Stomach (tissue), 9 donors: ENCODE results near the gene MCM7. TPM values are rescaled to one million over a fixed set of nuclear protein-coding genes. Genes with fewer than 3 reads are reported as not detected.

Experiments used
- DNase-seq, 2 donors: peaks; one replicate each; pipeline versions ENCODE4 v3.0.0 to v3.0.0-alpha.2; 2013 to 2019
- H3K27ac ChIP-seq, 5 donors: fragments of 200-600 bp in 4 of 5; sonication (generic) in 4 of 5; one replicate each; pipeline ENCODE4 v1.5.1; 2013 to 2019; ENCODE audit warnings: mild to moderate bottlenecking in 1 of 5, moderate library complexity in 1 of 5
- H3K27me3 ChIP-seq, 3 donors: fragments of 200-600 bp; sonication (generic); one replicate each; pipeline ENCODE4 v1.5.1; 2017 to 2019; ENCODE audit warnings: mixed run types in 1 of 3
- H3K36me3 ChIP-seq, 4 donors: fragments of 200-600 bp; sonication (generic); 1 replicate in 3 of 4; 2 replicates in 1 of 4; pipeline ENCODE4 v1.5.1; 2016 to 2019
- H3K4me1 ChIP-seq, 4 donors: fragments of 200-600 bp; sonication (generic); one replicate each; pipeline ENCODE4 v1.5.1; 2016 to 2019
- H3K4me3 ChIP-seq, 4 donors: fragments of 200-600 bp; sonication (generic) in 3 of 4; one replicate each; pipeline ENCODE4 v1.5.1; 2016 to 2019; ENCODE audit warnings: mild to moderate bottlenecking in 1 of 4
- H3K9me3 ChIP-seq, 4 donors: fragments of 200-600 bp; sonication (generic); one replicate each; pipeline ENCODE4 v1.5.1; 2016 to 2019
- CTCF ChIP-seq, 7 experiments: fragments of 450-650 bp in 4 of 7; fragments of 200-600 bp in 3 of 7; sonication (generic) in 3 of 7; IDR thresholded peaks; one replicate each; pipeline ENCODE4 v1.5.1; 2016 to 2019; ENCODE audit warnings: antibody characterized with exemption in 7 of 7, control low read depth in 2 of 7, mild to moderate bottlenecking in 1 of 7
- EP300 ChIP-seq: sonication (generic); formaldehyde crosslinking; IDR thresholded peaks from one replicate; pipeline ENCODE4 v1.6.1; 2017; ENCODE audit warnings: antibody characterized with exemption
- POLR2A ChIP-seq, 4 donors: fragments of 450-650 bp; IDR thresholded peaks; one replicate each; pipeline ENCODE4 v1.6.1; 2016; ENCODE audit warnings: antibody characterized with exemption in 4 of 4, control low read depth in 2 of 4, mild to moderate bottlenecking in 1 of 4, moderate library complexity in 1 of 4
- POLR2AphosphoS5 ChIP-seq, 3 donors: sonication (generic); formaldehyde crosslinking; IDR thresholded peaks; one replicate each; pipeline ENCODE4 v1.6.1; 2016; ENCODE audit warnings: antibody characterized with exemption in 3 of 3
- WGBS, 5 donors: extraction: QIAGEN DNeasy Blood & Tissue Kit in 3 of 5; methylation state at CpG; one replicate each; pipeline versions ENCODE4 v1.1.5 to v1.1.7; 2013 to 2018; 5-methylcytosine and 5-hydroxymethylcytosine counted together
- intact Hi-C: fragments of 100-400 bp; cut with DNase I; formaldehyde crosslinking; loops from one replicate; pipeline ENCODE4 v1.15.1; 2023; ENCODE audit warnings: low total_unique reads
- polyA plus RNA-seq, 3 donors: library from polyadenylated mRNA; stranded (reverse); fragments of 200-250 nt; gene quantifications; one replicate each; pipeline ENCODE4 v1.2.3, GENCODE V29; 2013
- total RNA-seq, 5 donors: library from RNA; depleted of rRNA; stranded (reverse); fragments of >200 nt; gene quantifications; one replicate each; pipeline versions ENCODE4 v1.1.0 to v1.2.3, GENCODE V29; 2014 to 2016
- donor health status: healthy with polysubstance abuse.
- donor health status: Bipolar disorder and iron deficiency.
- donor health status: healthy.

MCM7 gene
- total and polyA plus RNA-seq, 8 donors = 39.6 to 104 (median 50.5) TPM

- H3K4me1 ChIP-seq = peaks cover 6 to 29% (median 16%) of the 10 kb centered on the region in 4 donors
- WGBS, 5 donors = 91 to 96% (median 96%) methylated on average over 7 of the region's 7 CpGs
- H3K4me3 ChIP-seq = no peak overlapping the region
- TF ChIP-seq EP300 = no peak
- no peak for TF ChIP-seq CTCF (IDR thresholded peaks at IDR 0.05)
- no peak for TF ChIP-seq POLR2A (IDR thresholded peaks at IDR 0.05)
- TF ChIP-seq POLR2AphosphoS5 (IDR thresholded peaks at IDR 0.05) = no peak
- no peak for DNase-seq
- intact Hi-C loops = no loop called here
- peaks cover 14 to 35% (median 31%) of the 10 kb centered on the region in 4 donors for H3K9me3 ChIP-seq
- H3K27ac ChIP-seq = no peak overlapping the region
- no peaks in the 10 kb centered on the region for H3K27me3 ChIP-seq
- H3K36me3 ChIP-seq = peaks cover 73 to 99% (median 98%) of the 10 kb centered on the region in 4 donors
These were observed 26.4 kb downstream of the MCM7 start for GRCh38 chr7:100074841-100075240.

GRCh38 chr7:100072462-100072861, 28.7 kb downstream of the MCM7 start:
- Histone ChIP-seq H3K36me3 (peaks cover 75 to 100% (median 99%) of the 10 kb centered on the region in 4 donors), H3K27me3 (no peaks in the 10 kb centered on the region), H3K27ac (no peak overlapping the region), H3K4me1 (peaks cover 0 to 6% (median 0%) of the 10 kb centered on the region in 4 donors), H3K9me3 (peaks cover 14 to 37% (median 32%) of the 10 kb centered on the region in 4 donors), H3K4me3 (no peak overlapping the region)
- DNase-seq = no peak
- no peak for TF ChIP-seq POLR2A (IDR thresholded peaks at IDR 0.05)
- no peak for TF ChIP-seq POLR2AphosphoS5 (IDR thresholded peaks at IDR 0.05)
- TF ChIP-seq CTCF (IDR thresholded peaks at IDR 0.05) = no peak
- TF ChIP-seq EP300 = no peak
- WGBS, 5 donors = 92 to 99% (median 98%) methylated on average over 10 of the region's 10 CpGs
- intact Hi-C loops = no loop called here

GRCh38 chr7:100071018-100071723, 30.0 kb downstream of the MCM7 start:
- no peak overlapping the region for H3K27ac ChIP-seq
- intact Hi-C loops = no loop called here
- peaks cover under 1 to 6% (median 2%) of the 10 kb centered on the region in 4 donors for H3K4me1 ChIP-seq
- no peak for DNase-seq
- H3K4me3 ChIP-seq = no peak overlapping the region
- 96 to 99% (median 98%) methylated on average over 11 of the region's 11 CpGs for WGBS, 5 donors
- no peaks in the 10 kb centered on the region for H3K27me3 ChIP-seq
- H3K9me3 ChIP-seq = peaks cover 14 to 37% (median 32%) of the 10 kb centered on the region in 4 donors
- peaks cover 62 to 96% (median 95%) of the 10 kb centered on the region in 4 donors for H3K36me3 ChIP-seq
- TF ChIP-seq EP300 (no peak), POLR2A (IDR thresholded peaks at IDR 0.05) (no peak), POLR2AphosphoS5 (IDR thresholded peaks at IDR 0.05) (no peak), CTCF (IDR thresholded peaks at IDR 0.05) (no peak)

- WGBS, 5 donors = 91 to 99% (median 97%) methylated on average over 5 of the region's 5 CpGs
- Histone ChIP-seq H3K9me3 (peaks cover 14 to 37% (median 32%) of the 10 kb centered on the region in 4 donors), H3K4me1 (peaks cover 11 to 17% (median 13%) of the 10 kb centered on the region in 4 donors), H3K36me3 (peaks cover 53 to 94% (median 88%) of the 10 kb centered on the region in 4 donors), H3K27me3 (no peaks in the 10 kb centered on the region), H3K27ac (no peak overlapping the region), H3K4me3 (no peak overlapping the region)
- no peak for DNase-seq
- intact Hi-C loops = no loop called here
- TF ChIP-seq POLR2A (IDR thresholded peaks at IDR 0.05) = no peak
- TF ChIP-seq EP300 = no peak
- no peak for TF ChIP-seq POLR2AphosphoS5 (IDR thresholded peaks at IDR 0.05)
- no peak for TF ChIP-seq CTCF (IDR thresholded peaks at IDR 0.05)
These were observed 31.2 kb downstream of the MCM7 start for GRCh38 chr7:100069991-100070390.
